Stimulated activated CD8-positive, alpha-beta memory T cell treated with anti-CD3 and anti-CD28 coated beads, Interleukin-7, amount 100 ng/mL, for 1 hour (primary cell): ENCODE measurements around the gene APOO.
"Not testable (repeated sequence)": the region's sequence is repeated elsewhere in the genome, so short reads cannot be mapped to it uniquely, and the experiment has no call there.

Experiments used
- DNase-seq, 2 donors: peaks; one replicate each; pipeline ENCODE4 v3.0.0-alpha.2; 2020; ENCODE audit warnings: low read depth in 2 of 2

APOO gene

GRCh38 chrX:23861215-23861896 lies 46.4 kb downstream of the APOO start:
- no peak for DNase-seq

- not testable (repeated sequence) for DNase-seq
Measured at GRCh38 chrX:23859238-23859637, 48.5 kb downstream of the APOO start.

- no peak for DNase-seq
Measured at GRCh38 chrX:23857935-23858334, 49.8 kb downstream of the APOO start.

GRCh38 chrX:23857363-23857762 lies 50.4 kb downstream of the APOO start:
- DNase-seq, result no peak

GRCh38 chrX:23855569-23855968 lies 52.2 kb downstream of the APOO start:
- DNase-seq, result no peak

- DNase-seq, result no peak
Measured at GRCh38 chrX:23854945-23855344, 52.8 kb downstream of the APOO start.

- DNase-seq, result no peak
Measured at GRCh38 chrX:23854122-23854521, 53.6 kb downstream of the APOO start.

- DNase-seq, result no peak
Measured at GRCh38 chrX:23851544-23851943, 56.2 kb downstream of the APOO start.

GRCh38 chrX:23849241-23849640 lies 58.5 kb downstream of the APOO start:
- no peak for DNase-seq

- no peak for DNase-seq
Measured at GRCh38 chrX:23845351-23845817, 62.4 kb downstream of the APOO start.

- DNase-seq, result no peak
Measured at GRCh38 chrX:23844502-23845138, 63.1 kb downstream of the APOO start.

- no peak for DNase-seq
Measured at GRCh38 chrX:23841847-23842522, 65.8 kb downstream of the APOO start.

GRCh38 chrX:23840674-23841073 lies 67.1 kb downstream of the APOO start:
- DNase-seq, result no peak

GRCh38 chrX:23838953-23839352 lies 68.8 kb downstream of the APOO start:
- no peak for DNase-seq

- no peak for DNase-seq
Measured at GRCh38 chrX:23832721-23833120, 75.0 kb downstream of the APOO start.

- no peak for DNase-seq
Measured at GRCh38 chrX:23828881-23829280, 78.9 kb downstream of the APOO start.

- no peak for DNase-seq
Measured at GRCh38 chrX:23826653-23827052, 81.1 kb downstream of the APOO start.

- no peak for DNase-seq
Measured at GRCh38 chrX:23826216-23826615, 81.5 kb downstream of the APOO start.

- DNase-seq, result no peak
Measured at GRCh38 chrX:23825675-23826074, 82.1 kb downstream of the APOO start.

GRCh38 chrX:23822841-23823240 lies 84.9 kb downstream of the APOO start:
- DNase-seq, result no peak

- DNase-seq, result no peak
Measured at GRCh38 chrX:23822397-23822796, 85.3 kb downstream of the APOO start.

- DNase-seq, result no peak
Measured at GRCh38 chrX:23821847-23822246, 85.9 kb downstream of the APOO start.

GRCh38 chrX:23820235-23820782 lies 87.4 kb downstream of the APOO start:
- no peak for DNase-seq
